Tibial nerve (tissue), 4 donors: Measurements from ENCODE around the gene PDX1.

ENCODE experiments used
- EP300 ChIP-seq, 2 donors: sonication (generic); formaldehyde crosslinking; IDR thresholded peaks; one replicate each; pipeline ENCODE4 v1.6.1; 2017; ENCODE audit warnings: antibody characterized with exemption in 2 of 2, mild to moderate bottlenecking in 1 of 2
- POLR2A ChIP-seq, 2 donors: fragments of 450-650 bp; IDR thresholded peaks; one replicate each; pipeline ENCODE4 v1.6.1; 2017; ENCODE audit warnings: antibody characterized with exemption in 2 of 2, mild to moderate bottlenecking in 2 of 2, moderate library complexity in 2 of 2
- TF ChIP-seq, protein P1 (sequence below), 5 experiments: fragments of 200-600 bp in 3 of 5; fragments of 450-650 bp in 2 of 5; sonication (generic) in 3 of 5; IDR thresholded peaks; one replicate each; pipeline ENCODE4 v1.5.1; 2016 to 2019; ENCODE audit warnings: antibody characterized with exemption in 5 of 5, mild to moderate bottlenecking in 3 of 5, moderate library complexity in 2 of 5

GRCh38 chr13:27911521-27911920 lies 8.3 kb upstream of the PDX1 start:
- TF ChIP-seq POLR2A (IDR thresholded peaks at IDR 0.05) (no peak), EP300 (IDR thresholded peaks at IDR 0.05) (no peak)
- TF ChIP-seq, protein P1, sequence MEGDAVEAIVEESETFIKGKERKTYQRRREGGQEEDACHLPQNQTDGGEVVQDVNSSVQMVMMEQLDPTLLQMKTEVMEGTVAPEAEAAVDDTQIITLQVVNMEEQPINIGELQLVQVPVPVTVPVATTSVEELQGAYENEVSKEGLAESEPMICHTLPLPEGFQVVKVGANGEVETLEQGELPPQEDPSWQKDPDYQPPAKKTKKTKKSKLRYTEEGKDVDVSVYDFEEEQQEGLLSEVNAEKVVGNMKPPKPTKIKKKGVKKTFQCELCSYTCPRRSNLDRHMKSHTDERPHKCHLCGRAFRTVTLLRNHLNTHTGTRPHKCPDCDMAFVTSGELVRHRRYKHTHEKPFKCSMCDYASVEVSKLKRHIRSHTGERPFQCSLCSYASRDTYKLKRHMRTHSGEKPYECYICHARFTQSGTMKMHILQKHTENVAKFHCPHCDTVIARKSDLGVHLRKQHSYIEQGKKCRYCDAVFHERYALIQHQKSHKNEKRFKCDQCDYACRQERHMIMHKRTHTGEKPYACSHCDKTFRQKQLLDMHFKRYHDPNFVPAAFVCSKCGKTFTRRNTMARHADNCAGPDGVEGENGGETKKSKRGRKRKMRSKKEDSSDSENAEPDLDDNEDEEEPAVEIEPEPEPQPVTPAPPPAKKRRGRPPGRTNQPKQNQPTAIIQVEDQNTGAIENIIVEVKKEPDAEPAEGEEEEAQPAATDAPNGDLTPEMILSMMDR (IDR thresholded peaks at IDR 0.05) = no peak
